HEK293 (cell line): ENCODE data around the gene TMEM203.

Experiments
- CTCF ChIA-PET: fragments of 350-600 bp; formaldehyde crosslinking; extraction: SDS; loops from one replicate; lab custom pipeline; 2021; ENCODE audit warnings: antibody characterized with exemption; lab: Yijun Ruan, JAX
- POLR2A ChIA-PET: fragments of 300-600 bp; formaldehyde crosslinking; extraction: SDS; loops from one replicate; lab custom pipeline; 2020; ENCODE audit warnings: antibody characterized with exemption, inconsistent platforms; lab: Yijun Ruan, JAX
- H3K27ac ChIP-seq: fragments of 200-500 bp; sonication (Bioruptor generic); 2 replicates; pipeline ENCODE4 v1.5.1; 2014; ENCODE audit warnings: low read depth, low read length, control low read depth, inconsistent platforms; ENCODE audit errors: extremely low read depth
- H3K36me3 ChIP-seq, 2 experiments: fragments of 200-500 bp in 1 of 2; sonication (Bioruptor generic) in 1 of 2; 1 replicate in 1 of 2; 2 replicates in 1 of 2; pipeline ENCODE4 v1.5.1; 2014 to 2017; ENCODE audit warnings: inconsistent platforms in 2 of 2, low read length in 2 of 2; ENCODE audit not compliant: control insufficient read depth in 2 of 2, insufficient read depth in 1 of 2
- H3K4me1 ChIP-seq: fragments of 200-500 bp; sonication (Bioruptor generic); 2 replicates; pipeline ENCODE4 v1.5.1; 2014; ENCODE audit warnings: mild to moderate bottlenecking, low read length, inconsistent platforms; ENCODE audit not compliant: control insufficient read depth, insufficient read depth
- H3K4me3 ChIP-seq: 2 replicates; pipeline ENCODE4 v1.5.1; 2011; ENCODE audit warnings: low read depth, mild to moderate bottlenecking, control low read depth, low read length, moderate library complexity
- H3K9me3 ChIP-seq: fragments of 200-500 bp; sonication (Bioruptor generic); 2 replicates; pipeline ENCODE4 v1.5.1; 2014; ENCODE audit warnings: low read depth, low read length, inconsistent platforms; ENCODE audit not compliant: control insufficient read depth, insufficient read depth
- BCL11B ChIP-seq: fragments of 450-650 bp; formaldehyde crosslinking; IDR thresholded peaks from 2 replicates; pipeline ENCODE4 v1.5.1; 2016; ENCODE audit warnings: low read depth, missing biosample characterization, missing genetic modification characterization
- FEZF1 ChIP-seq: fragments of 450-650 bp; formaldehyde crosslinking; IDR thresholded peaks from 2 replicates; pipeline ENCODE4 v1.5.1; 2016; ENCODE audit warnings: missing biosample characterization, missing genetic modification characterization
- HIC1 ChIP-seq: fragments of 450-650 bp; formaldehyde crosslinking; IDR thresholded peaks from 2 replicates; pipeline ENCODE4 v1.5.1; 2016; ENCODE audit warnings: missing biosample characterization, missing genetic modification characterization
- HOXA7 ChIP-seq: sonication (generic); formaldehyde crosslinking; IDR thresholded peaks from 2 replicates; pipeline ENCODE4 v1.8.1; 2022; ENCODE audit warnings: missing genetic modification reagents, borderline replicate concordance
- KLF1 ChIP-seq: fragments of 450-650 bp; formaldehyde crosslinking; IDR thresholded peaks from 2 replicates; pipeline ENCODE4 v1.5.1; 2016; ENCODE audit warnings: missing biosample characterization, missing genetic modification characterization
- SP7 ChIP-seq: fragments of 450-650 bp; formaldehyde crosslinking; IDR thresholded peaks from 2 replicates; pipeline ENCODE4 v1.5.1; 2016; ENCODE audit warnings: missing biosample characterization, missing genetic modification characterization
- ZBTB1 ChIP-seq: fragments of 450-650 bp; formaldehyde crosslinking; IDR thresholded peaks from 2 replicates; pipeline ENCODE4 v1.5.1; 2016; ENCODE audit warnings: missing biosample characterization, missing genetic modification characterization
- ZIC2 ChIP-seq: fragments of 450-650 bp; formaldehyde crosslinking; IDR thresholded peaks from 2 replicates; pipeline ENCODE4 v1.5.1; 2016; ENCODE audit warnings: missing biosample characterization, missing genetic modification characterization
- ZNF114 ChIP-seq: fragments of 450-650 bp; formaldehyde crosslinking; IDR thresholded peaks from 2 replicates; pipeline ENCODE4 v1.5.0; 2017; ENCODE audit warnings: missing biosample characterization, missing genetic modification characterization
- ZNF132 ChIP-seq: fragments of 450-650 bp; formaldehyde crosslinking; IDR thresholded peaks from 2 replicates; pipeline ENCODE4 v1.5.1; 2017; ENCODE audit warnings: missing biosample characterization, missing genetic modification characterization, borderline replicate concordance
- ZNF174 ChIP-seq: fragments of 450-650 bp; formaldehyde crosslinking; IDR thresholded peaks from 2 replicates; pipeline ENCODE4 v1.5.0; 2017; ENCODE audit warnings: missing biosample characterization, mild to moderate bottlenecking, missing genetic modification characterization
- ZNF2 ChIP-seq: fragments of 450-650 bp; formaldehyde crosslinking; IDR thresholded peaks from 2 replicates; pipeline ENCODE4 v1.5.1; 2016; ENCODE audit warnings: missing biosample characterization, missing genetic modification characterization
- ZNF266 ChIP-seq: fragments of 450-650 bp; formaldehyde crosslinking; IDR thresholded peaks from 2 replicates; pipeline ENCODE4 v1.5.1; 2016; ENCODE audit warnings: missing biosample characterization, missing genetic modification characterization, low read depth
- ZNF324 ChIP-seq: fragments of 450-650 bp; formaldehyde crosslinking; IDR thresholded peaks from 2 replicates; pipeline ENCODE4 v1.5.1; 2016; ENCODE audit warnings: missing biosample characterization, missing genetic modification characterization
- ZNF513 ChIP-seq: fragments of 450-650 bp; IDR thresholded peaks from 2 replicates; pipeline ENCODE4 v1.5.1; 2018; ENCODE audit warnings: missing biosample characterization, missing genetic modification characterization
- ZSCAN18 ChIP-seq: fragments of 450-650 bp; formaldehyde crosslinking; IDR thresholded peaks from 2 replicates; pipeline ENCODE4 v1.5.1; 2016; ENCODE audit warnings: missing biosample characterization, missing genetic modification characterization
- TF ChIP-seq, protein P1 (sequence below): fragments of 450-650 bp; formaldehyde crosslinking; IDR thresholded peaks from 2 replicates; pipeline ENCODE4 v1.5.1; 2016; ENCODE audit warnings: missing biosample characterization, missing genetic modification characterization, borderline replicate concordance
- TF ChIP-seq, protein P2 (sequence below): fragments of 450-650 bp; formaldehyde crosslinking; IDR thresholded peaks from 2 replicates; pipeline ENCODE4 v1.5.1; 2016; ENCODE audit warnings: missing biosample characterization, missing genetic modification characterization
- TF ChIP-seq, protein P3 (sequence below): fragments of 450-650 bp; formaldehyde crosslinking; IDR thresholded peaks from 2 replicates; pipeline ENCODE4 v1.5.1; 2016; ENCODE audit warnings: missing biosample characterization, missing genetic modification characterization
- TF ChIP-seq, protein P4 (sequence below): fragments of 450-650 bp; formaldehyde crosslinking; IDR thresholded peaks from 2 replicates; pipeline ENCODE4 v1.5.1; 2016; ENCODE audit warnings: missing biosample characterization, missing genetic modification characterization

The TMEM203 gene

GRCh38 chr9:137235424-137236237, 30.2 kb upstream of the TMEM203 start:
- CTCF ChIA-PET, result interaction anchor here (0.5 to 3.4 kb wide), 33 partner anchors 8 to 458 kb away, joined by 3 to 45 read pairs (median 6); partner anchors contain the start of genes ANAPC2, CYSRT1, LRRC26 and NELFB
- TF ChIP-seq SP7 (no peak), ZNF174 (no peak), ZSCAN18 (tag by site-specific recombination) (no peak), ZNF324 (tag by site-specific recombination) (no peak), ZIC2 (tag by site-specific recombination) (no peak), HOXA7 (CRISPR knock-in tag) (no peak), FEZF1 (no peak), HIC1 (tag by site-specific recombination) (0 out of 2 replicates have a peak, but pooled peaks have one; percentile 36), ZNF2 (tag by site-specific recombination) (no peak), ZNF132 (tag by site-specific recombination) (no peak), ZNF114 (tag by site-specific recombination) (no peak), ZNF266 (tag by site-specific recombination) (no peak), ZNF513 (tag by site-specific recombination) (no peak), KLF1 (tag by site-specific recombination) (no peak), BCL11B (tag by site-specific recombination) (0 out of 2 replicates have a peak, but pooled peaks have one; percentile 31), ZBTB1 (tag by site-specific recombination) (no peak)
- TF ChIP-seq, protein P1, sequence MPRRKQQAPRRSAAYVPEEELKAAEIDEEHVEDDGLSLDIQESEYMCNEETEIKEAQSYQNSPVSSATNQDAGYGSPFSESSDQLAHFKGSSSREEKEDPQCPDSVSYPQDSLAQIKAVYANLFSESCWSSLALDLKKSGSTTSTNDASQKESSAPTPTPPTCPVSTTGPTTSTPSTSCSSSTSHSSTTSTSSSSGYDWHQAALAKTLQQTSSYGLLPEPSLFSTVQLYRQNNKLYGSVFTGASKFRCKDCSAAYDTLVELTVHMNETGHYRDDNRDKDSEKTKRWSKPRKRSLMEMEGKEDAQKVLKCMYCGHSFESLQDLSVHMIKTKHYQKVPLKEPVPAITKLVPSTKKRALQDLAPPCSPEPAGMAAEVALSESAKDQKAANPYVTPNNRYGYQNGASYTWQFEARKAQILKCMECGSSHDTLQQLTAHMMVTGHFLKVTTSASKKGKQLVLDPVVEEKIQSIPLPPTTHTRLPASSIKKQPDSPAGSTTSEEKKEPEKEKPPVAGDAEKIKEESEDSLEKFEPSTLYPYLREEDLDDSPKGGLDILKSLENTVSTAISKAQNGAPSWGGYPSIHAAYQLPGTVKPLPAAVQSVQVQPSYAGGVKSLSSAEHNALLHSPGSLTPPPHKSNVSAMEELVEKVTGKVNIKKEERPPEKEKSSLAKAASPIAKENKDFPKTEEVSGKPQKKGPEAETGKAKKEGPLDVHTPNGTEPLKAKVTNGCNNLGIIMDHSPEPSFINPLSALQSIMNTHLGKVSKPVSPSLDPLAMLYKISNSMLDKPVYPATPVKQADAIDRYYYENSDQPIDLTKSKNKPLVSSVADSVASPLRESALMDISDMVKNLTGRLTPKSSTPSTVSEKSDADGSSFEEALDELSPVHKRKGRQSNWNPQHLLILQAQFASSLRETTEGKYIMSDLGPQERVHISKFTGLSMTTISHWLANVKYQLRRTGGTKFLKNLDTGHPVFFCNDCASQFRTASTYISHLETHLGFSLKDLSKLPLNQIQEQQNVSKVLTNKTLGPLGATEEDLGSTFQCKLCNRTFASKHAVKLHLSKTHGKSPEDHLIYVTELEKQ (tag by site-specific recombination), result no peak
- TF ChIP-seq, protein P2, sequence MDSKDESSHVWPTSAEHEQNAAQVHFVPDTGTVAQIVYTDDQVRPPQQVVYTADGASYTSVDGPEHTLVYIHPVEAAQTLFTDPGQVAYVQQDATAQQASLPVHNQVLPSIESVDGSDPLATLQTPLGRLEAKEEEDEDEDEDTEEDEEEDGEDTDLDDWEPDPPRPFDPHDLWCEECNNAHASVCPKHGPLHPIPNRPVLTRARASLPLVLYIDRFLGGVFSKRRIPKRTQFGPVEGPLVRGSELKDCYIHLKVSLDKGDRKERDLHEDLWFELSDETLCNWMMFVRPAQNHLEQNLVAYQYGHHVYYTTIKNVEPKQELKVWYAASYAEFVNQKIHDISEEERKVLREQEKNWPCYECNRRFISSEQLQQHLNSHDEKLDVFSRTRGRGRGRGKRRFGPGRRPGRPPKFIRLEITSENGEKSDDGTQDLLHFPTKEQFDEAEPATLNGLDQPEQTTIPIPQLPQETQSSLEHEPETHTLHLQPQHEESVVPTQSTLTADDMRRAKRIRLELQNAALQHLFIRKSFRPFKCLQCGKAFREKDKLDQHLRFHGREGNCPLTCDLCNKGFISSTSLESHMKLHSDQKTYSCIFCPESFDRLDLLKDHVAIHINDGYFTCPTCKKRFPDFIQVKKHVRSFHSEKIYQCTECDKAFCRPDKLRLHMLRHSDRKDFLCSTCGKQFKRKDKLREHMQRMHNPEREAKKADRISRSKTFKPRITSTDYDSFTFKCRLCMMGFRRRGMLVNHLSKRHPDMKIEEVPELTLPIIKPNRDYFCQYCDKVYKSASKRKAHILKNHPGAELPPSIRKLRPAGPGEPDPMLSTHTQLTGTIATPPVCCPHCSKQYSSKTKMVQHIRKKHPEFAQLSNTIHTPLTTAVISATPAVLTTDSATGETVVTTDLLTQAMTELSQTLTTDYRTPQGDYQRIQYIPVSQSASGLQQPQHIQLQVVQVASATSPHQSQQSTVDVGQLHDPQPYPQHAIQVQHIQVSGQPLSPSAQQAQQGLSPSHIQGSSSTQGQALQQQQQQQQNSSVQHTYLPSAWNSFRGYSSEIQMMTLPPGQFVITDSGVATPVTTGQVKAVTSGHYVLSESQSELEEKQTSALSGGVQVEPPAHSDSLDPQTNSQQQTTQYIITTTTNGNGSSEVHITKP, result 0 out of 2 replicates have a peak, but pooled peaks have one; percentile 11
- TF ChIP-seq, protein P3, sequence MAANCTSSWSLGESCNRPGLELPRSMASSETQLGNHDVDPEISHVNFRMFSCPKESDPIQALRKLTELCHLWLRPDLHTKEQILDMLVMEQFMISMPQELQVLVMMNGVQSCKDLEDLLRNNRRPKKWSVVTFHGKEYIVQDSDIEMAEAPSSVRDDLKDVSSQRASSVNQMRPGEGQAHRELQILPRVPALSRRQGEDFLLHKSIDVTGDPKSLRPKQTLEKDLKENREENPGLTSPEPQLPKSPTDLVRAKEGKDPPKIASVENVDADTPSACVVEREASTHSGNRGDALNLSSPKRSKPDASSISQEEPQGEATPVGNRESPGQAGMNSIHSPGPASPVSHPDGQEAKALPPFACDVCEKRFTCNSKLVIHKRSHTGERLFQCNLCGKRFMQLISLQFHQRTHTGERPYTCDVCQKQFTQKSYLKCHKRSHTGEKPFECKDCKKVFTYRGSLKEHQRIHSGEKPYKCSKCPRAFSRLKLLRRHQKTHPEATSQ, result no peak
- TF ChIP-seq, protein P4, sequence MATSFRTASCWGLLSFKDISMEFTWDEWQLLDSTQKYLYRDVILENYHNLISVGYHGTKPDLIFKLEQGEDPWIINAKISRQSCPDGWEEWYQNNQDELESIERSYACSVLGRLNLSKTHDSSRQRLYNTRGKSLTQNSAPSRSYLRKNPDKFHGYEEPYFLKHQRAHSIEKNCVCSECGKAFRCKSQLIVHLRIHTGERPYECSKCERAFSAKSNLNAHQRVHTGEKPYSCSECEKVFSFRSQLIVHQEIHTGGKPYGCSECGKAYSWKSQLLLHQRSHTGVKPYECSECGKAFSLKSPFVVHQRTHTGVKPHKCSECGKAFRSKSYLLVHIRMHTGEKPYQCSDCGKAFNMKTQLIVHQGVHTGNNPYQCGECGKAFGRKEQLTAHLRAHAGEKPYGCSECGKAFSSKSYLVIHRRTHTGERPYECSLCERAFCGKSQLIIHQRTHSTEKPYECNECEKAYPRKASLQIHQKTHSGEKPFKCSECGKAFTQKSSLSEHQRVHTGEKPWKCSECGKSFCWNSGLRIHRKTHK (tag by site-specific recombination), result no peak

More at GRCh38 chr9:137235424-137236237, 30.2 kb upstream of the TMEM203 start:
- POLR2A ChIA-PET, result interaction anchor here (0.7 to 11.5 kb wide), 9 partner anchors 9 to 189 kb away, joined by 3 to 336 read pairs (median 10); partner anchors contain the start of genes CYSRT1, NELFB, RNF208 and RNF224
- Histone ChIP-seq H3K36me3 (peaks cover 0 to 7% of the 10 kb centered on the region in 2 experiments; a peak in 1 of 3 replicates), H3K4me1 (peaks cover 3% of the 10 kb centered on the region; the same call in 1 of the 2 replicates), H3K27ac (no peak overlapping the region), H3K9me3 (no peaks in the 10 kb centered on the region), H3K4me3 (no peak overlapping the region)
